Activated CD4-positive, alpha-beta T cell treated with anti-CD3 and anti-CD28 coated beads, Interleukin-2, amount 50 U/mL, for 24 hours (primary cell): Measurements from ENCODE around the gene INPP5D.
"Not testable (repeated sequence)": the region's sequence is repeated elsewhere in the genome, so short reads cannot be mapped to it uniquely, and the experiment has no call there.

ENCODE experiments used
- DNase-seq, 2 donors: peaks; one replicate each; pipeline ENCODE4 v3.0.0-alpha.2; 2020; ENCODE audit warnings: low read depth in 1 of 2, low spot score in 1 of 2

Gene INPP5D

DNA sequence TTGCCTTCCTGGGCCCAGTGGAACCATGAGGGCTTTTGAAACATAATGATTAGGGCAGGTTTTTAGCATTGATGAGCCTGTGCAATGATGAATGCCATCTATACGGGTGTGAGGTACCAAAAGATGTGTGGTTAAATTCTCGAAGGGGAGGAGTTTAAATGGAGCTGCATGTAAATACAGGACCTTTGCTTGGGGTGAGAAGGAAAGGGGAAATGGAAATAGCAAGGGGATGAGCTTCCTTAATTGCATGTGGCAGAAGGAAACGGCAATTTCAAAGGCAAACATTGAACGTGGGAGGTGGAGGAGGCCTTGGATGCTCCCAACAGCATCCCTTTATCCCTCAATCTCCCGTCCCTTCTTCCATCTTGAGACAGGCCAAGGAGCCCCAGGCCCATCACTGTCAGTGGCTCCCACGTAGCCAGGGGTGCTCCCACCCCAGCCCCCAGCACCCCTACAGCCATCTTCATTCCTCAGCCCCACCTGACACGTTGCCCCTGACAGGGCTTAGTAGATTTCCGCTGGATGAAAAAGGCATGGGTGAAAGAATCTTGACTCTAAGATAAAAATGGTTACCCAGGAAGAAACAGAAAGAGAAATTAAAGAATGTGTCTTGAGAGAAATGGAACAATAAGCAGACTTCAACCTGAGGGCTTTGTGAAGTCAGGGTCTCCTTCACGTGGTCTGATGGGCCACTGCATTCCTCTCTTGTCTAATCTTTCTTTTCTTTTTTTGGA, 32.5 kb downstream of the INPP5D start:
- DNase-seq: no peak

DNA sequence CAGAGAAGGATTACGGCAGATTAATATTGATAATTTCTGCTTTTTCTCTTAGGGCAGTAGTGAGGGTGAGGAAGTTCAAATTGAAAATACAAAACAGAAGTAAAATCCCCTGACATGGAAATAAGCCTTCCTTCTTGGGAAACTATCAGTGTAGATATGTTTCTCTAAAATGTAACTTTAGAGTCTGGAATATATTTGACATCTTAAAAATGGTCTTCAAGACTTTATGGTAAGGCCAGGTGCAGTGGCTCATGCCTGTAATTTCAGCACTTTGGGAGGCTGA, 33.0 kb downstream of the INPP5D start:
- DNase-seq: no peak

DNA sequence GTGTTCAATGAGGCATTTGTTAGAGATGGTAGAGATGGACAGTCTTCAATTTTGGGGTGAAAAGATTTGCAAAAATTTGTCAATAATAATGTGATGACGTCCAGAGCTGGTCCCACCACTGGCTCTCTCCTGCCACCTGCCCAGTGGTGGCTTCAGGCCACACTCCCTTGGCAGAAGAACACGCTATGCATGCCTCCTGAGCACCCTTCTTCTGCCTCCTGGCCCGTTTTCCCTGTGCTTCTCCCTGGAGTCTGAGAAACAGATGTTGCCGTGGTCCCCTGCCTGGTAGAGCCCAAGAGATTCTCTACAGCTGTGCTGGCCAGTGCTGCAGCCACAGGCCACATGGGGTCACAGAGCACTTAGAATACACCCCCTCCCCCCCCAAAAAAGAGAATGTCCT, 33.6 kb downstream of the INPP5D start:
- DNase-seq: no peak

DNA sequence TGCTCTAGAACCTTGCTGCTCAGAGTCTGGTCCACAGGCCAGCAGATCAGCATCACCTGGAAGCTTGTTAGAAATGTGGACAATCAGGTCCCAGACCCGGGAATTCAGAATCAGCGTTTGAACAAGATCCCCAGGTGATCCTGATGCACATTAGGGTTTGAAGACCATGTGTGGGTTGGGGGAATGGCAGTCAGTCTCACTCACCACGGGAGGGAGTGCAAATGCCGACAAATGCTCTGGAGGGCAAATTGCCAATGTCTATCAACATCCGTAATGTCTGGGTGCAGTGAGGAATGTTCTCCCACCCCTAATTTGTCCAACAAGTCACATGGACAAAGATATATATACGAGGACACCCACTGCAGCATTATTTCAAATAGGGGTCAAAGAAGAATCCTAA, 34.5 kb downstream of the INPP5D start:
- no peak for DNase-seq

DNA sequence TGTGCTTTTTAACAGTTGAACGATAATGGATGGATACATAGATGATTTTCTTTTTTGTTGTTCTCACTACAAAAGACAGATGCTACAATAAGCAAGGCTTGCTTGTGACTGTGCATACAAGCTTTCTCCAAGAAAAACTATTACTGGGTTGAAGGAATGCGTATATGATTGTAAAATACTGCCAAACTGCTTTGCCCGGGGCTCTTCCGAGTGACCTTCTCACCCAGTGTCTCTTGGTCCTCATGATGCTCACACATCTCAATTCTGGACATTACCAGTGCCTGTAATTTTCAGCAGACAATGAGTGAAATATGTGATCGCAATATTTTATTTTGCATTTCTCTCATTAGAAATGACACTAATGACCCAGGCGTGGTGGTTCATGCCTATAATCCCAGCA, 35.9 kb downstream of the INPP5D start:
- no peak for DNase-seq

DNA sequence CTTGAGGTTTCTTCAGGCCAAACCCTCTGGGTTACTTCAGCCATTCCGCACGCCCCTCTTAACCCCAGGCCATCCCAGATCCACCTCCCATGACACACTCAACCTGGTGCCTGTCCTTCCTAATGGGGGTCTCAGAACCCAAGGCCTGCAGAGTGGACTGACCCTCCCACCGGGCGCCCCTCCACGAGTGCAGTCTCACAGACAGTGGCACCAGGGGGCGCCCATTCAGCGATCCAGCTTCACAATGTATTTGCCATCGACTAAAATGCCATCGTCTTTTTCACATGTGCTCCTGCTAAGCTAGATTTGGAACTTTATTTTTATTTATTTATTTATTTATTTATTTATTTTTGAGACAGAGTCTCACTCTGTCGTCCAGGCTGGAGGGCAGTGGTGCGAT, 38.5 kb downstream of the INPP5D start:
- DNase-seq: no peak

DNA sequence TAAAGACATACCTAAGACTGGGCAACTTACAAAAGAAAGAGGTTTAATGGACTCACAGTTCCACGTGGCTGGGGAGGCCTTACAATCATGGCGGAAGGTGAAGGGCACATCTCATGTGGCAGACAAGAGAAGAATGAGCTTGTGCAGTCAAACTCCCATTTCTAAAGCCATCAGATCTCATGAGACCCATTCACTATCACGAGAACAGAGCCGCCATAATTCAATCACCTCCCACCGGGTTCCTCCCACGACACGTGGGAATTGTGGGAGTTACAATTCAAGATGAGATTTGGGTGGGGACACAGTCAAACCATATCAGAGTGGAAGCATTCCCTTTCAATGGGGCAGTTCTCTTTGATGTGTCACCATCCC, 39.7 kb downstream of the INPP5D start:
- DNase-seq: not testable (repeated sequence)

DNA sequence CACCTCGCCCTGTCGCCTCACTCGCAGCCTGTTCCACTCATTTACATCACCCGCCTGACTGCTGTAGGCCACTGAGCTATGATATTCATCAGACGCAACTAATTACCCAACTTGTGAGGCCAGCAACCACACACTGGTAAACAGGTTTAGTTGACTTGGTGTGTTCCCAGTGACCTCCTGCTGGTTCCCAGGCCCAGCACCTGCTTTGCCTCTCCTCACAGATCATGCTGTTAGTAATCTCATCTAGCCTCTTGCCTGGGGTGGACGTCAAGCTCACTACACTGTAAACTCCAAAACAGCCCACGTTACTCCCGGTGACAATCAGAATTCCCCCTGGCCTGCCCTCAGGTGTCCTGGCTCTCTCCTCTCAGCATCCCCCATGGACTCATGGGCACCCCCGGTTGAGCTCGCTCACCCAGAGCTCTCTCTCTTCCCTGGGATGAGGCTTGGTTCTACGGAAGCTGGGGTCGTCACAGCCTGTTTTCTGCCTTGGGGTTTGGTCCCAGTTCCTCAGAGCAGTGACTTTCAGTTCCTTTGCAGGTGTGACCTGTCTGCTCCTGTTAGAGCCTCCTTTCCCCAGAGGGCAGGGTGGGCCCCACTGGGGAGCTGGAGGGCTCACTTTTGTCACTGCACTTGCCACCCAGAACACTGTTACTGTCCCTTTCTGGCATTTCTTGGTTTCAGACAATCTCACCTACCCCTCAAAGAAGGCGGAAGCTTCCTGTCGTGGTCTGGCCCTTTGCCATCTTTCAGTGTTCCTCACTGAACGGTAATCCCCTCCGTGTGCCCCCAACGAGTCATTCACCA, 40.3 kb downstream of the INPP5D start:
- no peak for DNase-seq

DNA sequence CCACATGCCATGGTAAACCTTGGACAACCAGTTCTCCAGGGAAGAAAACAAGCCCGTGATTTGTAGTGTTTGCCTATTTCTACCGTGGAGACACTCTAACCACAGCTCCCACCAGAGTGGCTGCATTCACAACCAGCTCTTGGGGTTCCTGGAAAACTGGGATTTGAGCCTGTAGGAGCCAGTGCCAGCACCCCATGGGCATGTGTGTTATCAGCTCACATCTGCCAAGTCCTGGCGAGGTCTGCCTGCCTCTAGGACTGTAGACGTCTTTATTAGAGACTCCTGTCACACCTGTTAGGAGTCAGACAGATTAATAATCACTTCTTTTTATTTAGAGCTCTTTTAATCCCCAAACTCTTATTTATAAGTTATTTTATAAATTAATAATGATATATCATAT, 41.0 kb downstream of the INPP5D start:
- no peak for DNase-seq

DNA sequence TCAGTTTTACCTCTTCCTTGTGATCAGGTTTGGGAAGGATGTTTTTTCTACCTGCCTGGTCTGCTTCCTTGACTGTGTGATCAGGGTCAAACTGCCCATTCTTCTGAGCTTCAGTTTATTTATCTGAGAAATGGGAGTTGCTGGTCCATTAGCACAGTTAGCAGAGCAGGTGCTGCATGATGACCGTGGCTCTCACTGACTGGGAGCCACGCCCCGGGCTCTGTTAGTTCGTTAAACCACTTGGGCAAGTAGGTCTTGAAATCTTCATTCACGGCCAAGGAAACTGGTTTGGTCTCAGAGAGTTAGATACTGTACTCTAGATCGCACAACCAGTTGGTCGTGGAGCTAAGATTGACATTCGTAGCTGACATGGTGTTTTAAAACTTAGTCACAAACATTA, 41.7 kb downstream of the INPP5D start:
- no peak for DNase-seq

DNA sequence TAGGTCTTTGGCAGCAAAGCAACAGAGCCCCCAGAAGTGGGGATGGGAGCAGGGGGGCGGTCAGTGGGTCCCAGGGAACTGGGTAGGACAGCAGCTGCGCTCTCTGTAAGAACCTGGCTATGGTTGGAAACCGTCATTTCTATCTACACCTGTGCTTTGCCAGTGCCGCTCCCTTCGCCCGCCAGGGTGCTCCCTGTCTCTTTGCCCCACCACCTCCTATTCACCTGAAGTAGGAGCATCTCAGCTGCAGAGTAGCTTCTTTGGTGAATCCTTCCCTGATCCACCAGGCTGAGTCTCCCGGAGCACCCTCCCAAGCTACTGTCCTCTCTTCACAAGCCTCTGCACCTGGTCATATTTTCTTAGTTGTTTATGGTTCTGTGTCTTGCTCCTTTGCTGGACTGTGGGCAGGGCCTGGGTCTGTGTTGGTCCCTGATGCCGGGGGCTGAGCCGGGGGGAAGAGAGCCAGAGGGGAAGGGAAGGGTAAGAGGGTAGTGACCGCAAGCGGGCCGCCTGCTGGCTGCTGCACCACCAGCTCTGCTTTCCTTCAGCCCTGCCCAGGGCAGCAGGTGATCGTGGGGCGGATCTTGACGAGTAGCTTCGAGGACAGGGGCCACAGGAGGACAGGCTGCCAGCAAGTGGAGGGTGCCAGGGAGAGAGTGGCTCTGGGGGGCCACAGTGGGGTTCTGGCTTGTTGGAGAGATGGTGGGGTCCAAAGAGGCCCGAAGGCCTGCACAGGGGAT, 45.2 kb downstream of the INPP5D start:
- DNase-seq: no peak

DNA sequence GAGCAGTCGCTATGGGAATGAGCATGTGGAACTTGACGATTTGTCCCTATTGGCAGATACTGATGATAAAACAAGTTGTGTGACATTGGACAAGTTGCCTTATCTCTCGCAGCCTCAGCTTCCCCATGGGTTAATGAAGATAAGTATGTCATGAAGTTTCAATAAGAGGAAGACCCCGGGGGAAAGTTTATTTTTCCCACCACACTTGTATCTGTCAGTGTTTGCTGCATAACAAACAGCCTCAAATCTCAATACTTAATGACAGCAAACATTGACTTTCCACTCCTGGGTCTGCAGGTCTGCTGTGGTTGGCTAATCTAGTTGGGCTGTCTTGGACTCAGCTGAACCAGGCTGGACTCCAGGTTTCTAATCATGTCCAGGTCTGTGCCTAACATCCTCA, 45.8 kb downstream of the INPP5D start:
- no peak for DNase-seq

DNA sequence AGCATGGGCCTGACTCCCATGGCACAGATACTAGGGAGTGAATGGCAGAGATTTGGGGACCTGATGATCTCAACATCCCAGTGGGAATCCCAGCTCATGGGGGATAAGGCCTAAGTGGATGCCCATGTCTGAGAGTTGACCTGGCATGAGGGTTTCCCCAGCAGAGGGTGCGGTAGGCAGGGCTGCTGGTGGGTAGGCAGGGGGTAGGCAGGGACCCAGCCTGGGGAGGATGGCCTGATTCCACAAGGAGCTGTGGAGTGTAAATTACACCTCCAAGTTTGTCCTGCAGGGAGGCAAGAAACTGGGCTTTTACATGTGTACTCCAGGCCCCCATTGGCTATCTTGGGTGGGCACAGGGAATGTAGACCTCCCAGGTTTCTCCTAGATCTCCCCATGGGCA, 46.9 kb downstream of the INPP5D start:
- DNase-seq: no peak

DNA sequence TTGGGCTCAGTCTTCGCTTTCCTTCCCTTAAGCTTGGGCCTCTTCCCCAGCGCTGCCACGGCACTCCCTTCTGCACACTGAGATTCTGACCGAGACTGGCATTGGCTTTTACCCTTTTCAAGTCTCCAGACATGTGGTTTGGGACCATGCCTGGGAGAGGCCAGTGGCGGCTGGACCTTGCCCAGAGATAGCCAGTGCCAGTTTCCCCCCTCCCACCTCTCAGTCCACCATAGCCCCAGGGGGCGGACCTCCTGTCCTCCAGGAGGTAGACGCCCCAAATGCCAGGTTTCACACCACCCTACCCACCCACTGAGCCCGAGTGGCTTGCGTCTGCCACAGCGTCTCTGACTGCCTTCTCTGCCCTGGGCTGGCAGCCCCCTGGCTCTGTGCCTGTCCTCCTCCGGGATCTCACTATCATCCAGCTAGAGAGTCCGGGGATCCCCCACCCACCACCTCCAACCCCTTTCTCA, 47.7 kb downstream of the INPP5D start:
- DNase-seq: no peak

DNA sequence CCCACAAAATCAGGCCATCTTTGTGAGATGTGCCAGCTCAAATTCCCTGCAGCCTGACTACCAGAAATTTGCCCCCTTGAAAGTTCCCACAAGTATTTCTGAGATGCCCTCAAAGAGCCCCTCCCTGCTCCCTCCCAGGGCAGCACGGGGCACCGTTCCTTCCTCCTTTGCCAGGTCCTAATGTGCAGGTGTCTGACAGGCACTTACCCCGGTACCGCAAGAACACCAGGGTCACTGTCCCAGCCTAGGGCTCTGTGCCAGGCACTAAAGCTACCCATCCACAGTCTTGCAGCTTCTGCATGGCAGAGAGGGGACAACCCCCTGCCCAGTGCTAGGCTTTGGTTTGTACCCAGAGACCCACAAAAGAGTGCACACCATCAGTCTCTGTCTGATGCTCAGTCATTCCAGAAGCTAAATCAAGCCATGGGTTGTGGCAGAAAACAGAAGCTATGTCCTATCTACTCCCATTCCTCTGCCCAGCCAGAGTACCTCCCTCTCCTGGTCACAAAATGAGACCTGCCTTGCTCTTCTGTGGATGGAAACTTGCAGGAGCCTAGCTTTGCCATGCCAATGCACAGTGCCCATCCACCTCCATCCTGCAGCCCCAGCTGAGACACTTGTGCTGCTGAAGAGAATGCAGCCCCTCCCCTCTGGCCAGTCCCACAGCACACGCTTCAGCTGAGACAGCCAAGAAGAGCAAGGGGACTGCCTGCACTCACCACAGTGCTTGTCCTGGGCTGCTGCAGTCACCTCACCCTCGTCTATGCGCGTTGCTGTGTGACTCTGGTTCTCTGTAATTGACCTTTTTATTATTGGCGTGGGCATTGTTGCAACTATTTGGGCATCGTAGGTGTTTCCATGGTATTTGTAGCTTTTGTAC, 48.7 kb downstream of the INPP5D start:
- DNase-seq: no peak

DNA sequence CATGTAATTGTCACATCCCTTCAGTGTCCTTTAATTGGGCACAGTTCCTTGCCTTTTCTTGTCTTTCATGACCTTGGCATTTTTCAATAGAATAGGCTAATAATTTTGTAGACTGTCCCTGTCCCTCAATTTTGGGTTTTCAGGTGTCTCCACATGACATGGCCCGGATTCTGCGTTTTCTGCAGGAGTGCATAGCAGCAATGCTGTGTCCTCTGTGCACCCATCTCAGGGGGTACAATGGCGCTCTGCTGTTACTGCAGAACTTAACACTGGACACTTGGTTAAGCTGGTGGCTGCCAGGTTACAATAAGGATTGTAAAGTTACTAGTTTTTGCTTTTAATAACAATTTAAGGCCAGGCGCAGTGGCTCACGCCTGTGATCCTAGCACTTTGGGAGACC, 51.3 kb downstream of the INPP5D start:
- no peak for DNase-seq

DNA sequence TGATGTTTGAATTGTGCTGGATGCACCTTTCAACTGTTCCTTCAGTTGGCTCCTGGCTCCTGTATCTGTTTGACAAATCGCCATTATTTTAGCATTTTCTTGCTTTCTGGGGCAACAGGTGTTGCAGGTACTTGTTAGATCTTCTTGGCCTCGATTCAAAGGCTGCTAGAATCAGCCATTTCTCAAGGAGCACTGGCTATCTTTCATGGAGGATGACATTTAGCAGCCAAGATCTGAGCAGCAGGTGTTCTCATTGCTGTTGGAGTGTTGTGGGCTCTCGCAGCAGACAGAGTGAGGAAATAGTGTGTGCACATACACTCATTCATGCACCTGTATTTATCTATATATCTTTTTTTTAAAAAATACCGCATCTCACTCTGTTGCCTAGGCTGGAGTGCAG, 52.2 kb downstream of the INPP5D start:
- no peak for DNase-seq

DNA sequence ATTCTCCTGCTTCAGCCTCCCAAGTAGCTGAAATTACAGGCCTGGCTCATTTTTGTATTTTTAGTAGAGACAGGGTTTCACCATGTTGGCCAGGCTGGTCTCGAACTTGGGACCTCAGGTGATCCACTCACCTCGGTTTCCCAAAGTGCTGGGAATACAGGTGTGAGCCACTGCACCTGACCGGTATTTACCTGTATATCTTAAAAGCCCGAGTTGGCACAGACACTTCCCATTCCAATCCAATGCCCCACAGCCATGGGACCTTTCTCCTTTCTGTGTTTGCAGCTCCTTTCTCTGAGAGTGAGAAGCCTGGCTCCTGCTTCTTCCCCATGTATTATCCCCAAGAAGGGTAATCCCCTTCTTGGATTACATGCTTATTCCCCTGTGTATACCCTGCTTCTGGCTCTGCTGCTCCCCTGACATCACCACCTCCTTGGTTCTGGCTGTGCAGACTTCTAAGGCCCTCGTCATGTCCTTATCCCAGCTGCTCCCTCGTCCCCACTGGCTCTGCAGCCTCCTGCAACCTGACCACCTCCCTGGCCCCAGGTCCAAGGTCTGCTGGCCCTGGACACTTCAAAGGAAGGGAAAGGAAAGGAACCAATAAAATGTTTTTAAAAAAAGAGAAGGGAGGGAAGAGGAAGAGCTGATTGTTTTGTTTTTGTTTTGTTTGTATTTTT, 52.8 kb downstream of the INPP5D start:
- DNase-seq: no peak

DNA sequence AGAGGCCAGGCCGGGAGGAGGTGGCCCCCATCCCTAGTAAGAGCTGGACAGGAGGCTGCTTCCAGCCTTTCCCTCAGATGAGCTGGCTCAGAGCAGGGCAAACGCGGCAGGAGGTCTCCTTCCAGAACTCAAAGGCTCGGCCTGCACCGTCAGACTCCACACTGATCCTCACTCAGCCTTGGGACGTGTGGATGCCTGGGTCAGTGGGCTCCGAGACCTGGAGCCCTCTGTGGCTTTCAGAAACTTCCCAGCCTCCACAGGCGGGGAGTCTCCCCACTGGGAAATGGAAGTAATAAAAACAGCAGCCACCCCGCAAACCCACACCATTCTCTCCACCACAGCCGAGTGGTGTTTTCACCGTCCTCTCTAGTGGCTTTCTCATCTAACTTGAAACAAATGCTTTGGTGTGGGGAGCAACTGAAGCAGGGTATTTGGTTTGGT, 54.3 kb downstream of the INPP5D start:
- DNase-seq: no peak

DNA sequence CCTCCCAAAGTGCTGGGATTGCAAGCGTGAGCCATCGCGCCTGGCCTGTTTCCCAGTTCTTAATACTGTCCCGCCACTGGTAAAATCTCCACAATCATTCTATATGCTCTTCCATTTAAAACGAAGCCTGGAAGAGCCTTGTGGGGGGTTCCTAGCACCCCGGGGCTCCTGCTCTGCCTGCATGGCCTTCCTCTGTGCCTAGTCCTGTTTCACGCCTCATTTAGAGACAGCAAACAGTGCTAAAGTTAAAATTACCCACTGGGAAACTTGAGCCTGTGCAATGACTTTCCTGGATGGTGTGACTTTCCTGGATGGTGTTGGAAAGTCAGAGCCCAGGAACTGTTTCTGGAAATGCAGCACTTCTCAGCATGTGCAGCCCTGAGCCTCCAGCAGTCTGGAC, 55.0 kb downstream of the INPP5D start:
- DNase-seq: no peak

DNA sequence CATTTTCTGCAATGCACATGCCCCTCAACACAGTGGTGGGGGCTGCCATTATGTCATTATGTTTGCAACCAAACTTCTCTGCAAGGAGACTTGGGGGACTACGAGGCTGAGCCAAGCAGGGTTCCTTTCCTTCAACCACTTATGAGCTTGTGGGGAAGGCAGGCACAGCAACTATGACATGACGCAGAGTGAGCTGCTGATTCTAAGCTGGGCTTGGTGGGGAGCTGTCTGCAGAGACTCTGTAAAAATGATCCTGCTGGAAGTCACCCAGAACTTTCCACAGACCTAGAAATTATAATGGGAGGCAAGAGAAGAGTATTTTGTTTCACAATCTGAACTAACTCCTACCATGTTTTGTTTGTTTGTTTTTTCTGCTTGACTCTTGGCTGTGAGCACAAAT, 55.6 kb downstream of the INPP5D start:
- DNase-seq: no peak
